A549 (cell line): ENCODE data around the gene KCNJ1. TPM values are rescaled to one million over a fixed set of nuclear protein-coding genes. Genes with fewer than 3 reads are reported as not detected.

Experiments used
- ATAC-seq, 2 experiments: fragments of 200-7000 bp in 1 of 2; fragments of >200 bp in 1 of 2; cut with Nextera tagmentation in 1 of 2; cut with Tn5 transposase in 1 of 2; 3 replicates each; pipeline versions ENCODE4 v1.8.0 to v1.9.1; 2018 to 2020; ENCODE audit warnings: mild to moderate bottlenecking in 1 of 2, moderate library complexity in 1 of 2
- CTCF ChIA-PET: fragments of 300-600 bp; sonication (Branson Sonifier 250); formaldehyde crosslinking; extraction: SDS; loops from one replicate; lab custom pipeline; 2021; ENCODE audit warnings: antibody characterized with exemption, inconsistent platforms; lab: Yijun Ruan, JAX
- POLR2A ChIA-PET: fragments of 350-600 bp; formaldehyde crosslinking; extraction: SDS; loops from one replicate; lab custom pipeline; 2021; ENCODE audit warnings: antibody characterized with exemption, inconsistent platforms; lab: Yijun Ruan, JAX
- DNase-seq, 2 experiments: peaks; one replicate each; pipeline versions ENCODE4 v3.0.0 to v3.0.0-alpha.2; 2011 to 2016; ENCODE audit warnings: low read depth in 1 of 2, low spot score in 1 of 2
- FAIRE-seq: peaks from 2 replicates; lab custom pipeline; 2011; peaks lifted over from hg19 to GRCh38; lab: Jason Lieb, UNC
- H3K27ac ChIP-seq, 2 experiments: fragments of >200 bp; sonication (Bioruptor Twin); formaldehyde crosslinking; 3 replicates each; pipeline ENCODE4 v1.5.1; 2016 to 2017
- H3K4me1 ChIP-seq: fragments of >200 bp; sonication (Bioruptor Twin); formaldehyde crosslinking; 3 replicates; pipeline ENCODE4 v1.6.1; 2016
- H3K4me2 ChIP-seq: fragments of >200 bp; sonication (Bioruptor Twin); formaldehyde crosslinking; 3 replicates; pipeline ENCODE4 v1.6.1; 2016
- H3K4me3 ChIP-seq: fragments of >200 bp; sonication (Bioruptor Twin); formaldehyde crosslinking; 3 replicates; pipeline ENCODE4 v1.5.1; 2016
- H3K9me3 ChIP-seq: fragments of >200 bp; sonication (Bioruptor Twin); formaldehyde crosslinking; 3 replicates; pipeline ENCODE4 v1.6.1; 2016
- BHLHE40 ChIP-seq: IDR thresholded peaks from 2 replicates; pipeline ENCODE4 v1.6.1; 2012; ENCODE audit warnings: low read depth, low read length, inconsistent platforms
- CEBPB ChIP-seq, 2 experiments: fragments of >200 bp in 1 of 2; sonication (Bioruptor Twin) in 1 of 2; formaldehyde crosslinking in 1 of 2; IDR thresholded peaks; 2 replicates each; pipeline ENCODE4 v1.6.1; 2012 to 2016
- CTCF ChIP-seq: fragments of >200 bp; sonication (Bioruptor Twin); formaldehyde crosslinking; IDR thresholded peaks from 3 replicates; pipeline ENCODE4 v1.5.1; 2016
- HDAC2 ChIP-seq: fragments of 200-600 bp; sonication (generic); IDR thresholded peaks from 2 replicates; pipeline ENCODE4 v1.6.1; 2016
- HEYL ChIP-seq: fragments of 250-450 bp; sonication (Bioruptor Pico); IDR thresholded peaks from 2 replicates; pipeline ENCODE4 v1.8.0; 2021; ENCODE audit warnings: mild to moderate bottlenecking, moderate library complexity
- HOXA7 ChIP-seq: fragments of 250-450 bp; sonication (Bioruptor Pico); IDR thresholded peaks from 2 replicates; pipeline ENCODE4 v1.5.0; 2020; ENCODE audit warnings: mild to moderate bottlenecking, moderate library complexity
- HOXB13 ChIP-seq: fragments of 250-450 bp; sonication (Bioruptor Pico); IDR thresholded peaks from 2 replicates; pipeline ENCODE4 v1.5.0; 2020; ENCODE audit warnings: low read depth, mild to moderate bottlenecking, moderate library complexity
- JUNB ChIP-seq: fragments of >200 bp; sonication (Bioruptor Twin); formaldehyde crosslinking; IDR thresholded peaks from 2 replicates; pipeline ENCODE4 v1.6.1; 2016
- KDM5A ChIP-seq: fragments of 200-600 bp; sonication (generic); IDR thresholded peaks from 2 replicates; pipeline ENCODE4 v1.6.1; 2016; ENCODE audit warnings: antibody characterized with exemption, mild to moderate bottlenecking
- MAX ChIP-seq: IDR thresholded peaks from 2 replicates; pipeline ENCODE4 v1.6.1; 2012
- NFE2L2 ChIP-seq: fragments of 150-350 bp; conservative IDR thresholded peaks from 2 replicates; pipeline ENCODE4 v1.6.1; 2014; ENCODE audit warnings: low read length
- NPAS2 ChIP-seq: fragments of 250-450 bp; sonication (Bioruptor Pico); IDR thresholded peaks from 2 replicates; pipeline ENCODE4 v1.8.0; 2022; ENCODE audit warnings: mild to moderate bottlenecking, moderate library complexity, borderline replicate concordance
- PBX3 ChIP-seq: IDR thresholded peaks from 2 replicates; pipeline ENCODE4 v1.6.1; 2012
- RAD21 ChIP-seq, 2 experiments: fragments of >200 bp in 1 of 2; sonication (Bioruptor Twin) in 1 of 2; formaldehyde crosslinking in 1 of 2; IDR thresholded peaks in 1 of 2; conservative IDR thresholded peaks in 1 of 2; 2 replicates in 1 of 2; 3 replicates in 1 of 2; pipeline ENCODE4 v1.6.1; 2012 to 2018; ENCODE audit warnings: inconsistent platforms in 1 of 2
- RCOR1 ChIP-seq: fragments of 150-350 bp; IDR thresholded peaks from 2 replicates; pipeline ENCODE4 v1.6.1; 2014; ENCODE audit warnings: antibody characterized with exemption, low read length, low read depth
- REST ChIP-seq: fragments of 200-600 bp; sonication (generic); IDR thresholded peaks from 2 replicates; pipeline ENCODE4 v1.6.1; 2016; ENCODE audit warnings: antibody characterized with exemption, mild to moderate bottlenecking, moderate library complexity
- WGBS: methylation state at CpG from one replicate; pipeline ENCODE4 v1.1.6; 2017; ENCODE audit errors: missing lambda C conversion rate; 5-methylcytosine and 5-hydroxymethylcytosine counted together
- polyA plus RNA-seq, 4 experiments: library from polyadenylated mRNA; depleted of rRNA in 3 of 4; stranded (reverse); fragments of >200 nt; fragmentation: RNase III in 1 of 4; extraction: RNeasy Plus Mini Kit Qiagen cat#74134 plus additional on column Dnase treatment in 1 of 4; gene quantifications; 2 replicates in 3 of 4; 3 replicates in 1 of 4; pipeline ENCODE4 v1.2.3, GENCODE V29; 2011 to 2017

The KCNJ1 gene
- polyA plus RNA-seq, 2 of the 4 experiments (the other 2 are of a cell fraction) = 0.12 TPM; not detected in 1

- no peak for FAIRE-seq
- CTCF ChIA-PET = interaction anchor here (0.9 to 4.1 kb wide), 2 partner anchors 24 to 697 kb away, joined by 4 to 12 read pairs; no protein-coding TSS in a partner anchor
- H3K4me1 ChIP-seq = no peaks in the 10 kb centered on the region
- WGBS = 51% methylated on average over 7 of the region's 7 CpGs
- no peaks in the 10 kb centered on the region for H3K9me3 ChIP-seq
- TF ChIP-seq KDM5A (no peak), HDAC2 (no peak), RCOR1 (no peak), HOXA7 (CRISPR knock-in tag) (no peak), JUNB (no peak), MAX (no peak), RAD21 (conservative IDR thresholded peaks at IDR 0.05 in 1 of 2, IDR thresholded peaks at IDR 0.05 in 1 of 2) (no peak), HEYL (CRISPR knock-in tag) (no peak), NFE2L2 (no peak), HOXB13 (no peak), BHLHE40 (no peak), CEBPB (IDR thresholded peaks at IDR 0.05) (no peak), REST (no peak), NPAS2 (CRISPR knock-in tag) (no peak)
- TF ChIP-seq, all 56 proteins: peak for 0
- POLR2A ChIA-PET = interaction anchor here (0.5 kb wide), 1 partner anchor 533 kb away, joined by 3 read pairs; no protein-coding TSS in a partner anchor
- ATAC-seq (no peak), DNase-seq (no peak)
- Histone ChIP-seq H3K4me3 (no peak overlapping the region), H3K27ac (no peak overlapping the region), H3K4me2 (no peak overlapping the region)
Measured at GRCh38 chr11:128854841-128855240, 12.3 kb downstream of the KCNJ1 start.

- POLR2A ChIA-PET = no interaction called here
- 76% methylated on average over 5 of the region's 6 CpGs for WGBS
- CTCF ChIA-PET = interaction anchor here (0.8 to 4.1 kb wide), 2 partner anchors 23 to 696 kb away, joined by 4 to 12 read pairs; no protein-coding TSS in a partner anchor
- no peak for TF ChIP-seq PBX3
- TF ChIP-seq CTCF = no peak
- TF ChIP-seq, all 56 proteins: peak for 0
- Histone ChIP-seq H3K4me2 (no peak overlapping the region), H3K27ac (no peak overlapping the region), H3K4me1 (no peaks in the 10 kb centered on the region), H3K4me3 (no peak overlapping the region), H3K9me3 (no peaks in the 10 kb centered on the region)
- FAIRE-seq (no peak), DNase-seq (no peak), ATAC-seq (no peak)
Measured at GRCh38 chr11:128853559-128853958, 13.5 kb downstream of the KCNJ1 start.
